Trophoblast cell (in vitro differentiated cells and primary cell): ENCODE data around the gene KCMF1.

Experiments
- DNase-seq, 2 donors: peaks; one replicate each; pipeline ENCODE4 v3.0.0-alpha.2; 2016
- H2AFZ ChIP-seq: 2 replicates; pipeline ENCODE4 v1.6.1; 2013; ENCODE audit warnings: low read length, moderate library complexity, mild to moderate bottlenecking; ENCODE audit not compliant: insufficient read depth, poor library complexity
- H2AK5ac ChIP-seq: 2 replicates; pipeline ENCODE4 v1.6.1; 2013; ENCODE audit warnings: mild to moderate bottlenecking, low read length
- H2BK120ac ChIP-seq: 2 replicates; pipeline ENCODE4 v1.6.1; 2013; ENCODE audit warnings: low read length, mild to moderate bottlenecking, moderate library complexity; ENCODE audit not compliant: insufficient read depth, poor library complexity
- H2BK12ac ChIP-seq: 2 replicates; pipeline ENCODE4 v1.6.1; 2013; ENCODE audit warnings: mild to moderate bottlenecking, low read length, moderate library complexity
- H2BK5ac ChIP-seq: 2 replicates; pipeline ENCODE4 v1.6.1; 2013; ENCODE audit warnings: low read length, low read depth, moderate library complexity, mild to moderate bottlenecking; ENCODE audit not compliant: poor library complexity
- H3K14ac ChIP-seq: 2 replicates; pipeline ENCODE4 v1.6.1; 2013; ENCODE audit warnings: mild to moderate bottlenecking, low read length
- H3K18ac ChIP-seq: 2 replicates; pipeline ENCODE4 v1.6.1; 2013; ENCODE audit warnings: mild to moderate bottlenecking, low read length
- H3K23ac ChIP-seq: 2 replicates; pipeline ENCODE4 v1.6.1; 2013; ENCODE audit warnings: low read length
- H3K27ac ChIP-seq: 2 replicates; pipeline ENCODE4 v1.5.1; 2013; ENCODE audit warnings: low read depth, mild to moderate bottlenecking, inconsistent platforms, low read length, moderate library complexity
- H3K27me3 ChIP-seq: 2 replicates; pipeline ENCODE4 v1.6.1; 2013; ENCODE audit warnings: inconsistent platforms, mild to moderate bottlenecking, low read length, moderate library complexity; ENCODE audit not compliant: insufficient read depth
- H3K36me3 ChIP-seq, 2 experiments: 1 replicate in 1 of 2; 2 replicates in 1 of 2; pipeline ENCODE4 v1.6.1; 2013; ENCODE audit warnings: low read length in 2 of 2, mild to moderate bottlenecking in 2 of 2, moderate library complexity in 1 of 2; ENCODE audit not compliant: insufficient read depth in 2 of 2, control insufficient read depth in 1 of 2
- H3K4ac ChIP-seq: 2 replicates; pipeline ENCODE4 v1.6.1; 2013; ENCODE audit warnings: low read depth, mild to moderate bottlenecking, low read length, moderate library complexity
- H3K4me1 ChIP-seq, 2 experiments: 1 replicate in 1 of 2; 2 replicates in 1 of 2; pipeline ENCODE4 v1.6.1; 2013; ENCODE audit warnings: low read length in 2 of 2, mild to moderate bottlenecking in 2 of 2, moderate library complexity in 1 of 2; ENCODE audit not compliant: insufficient read depth in 2 of 2, control insufficient read depth in 1 of 2
- H3K4me2 ChIP-seq: 2 replicates; pipeline ENCODE4 v1.6.1; 2013; ENCODE audit warnings: inconsistent platforms, mild to moderate bottlenecking, low read length, moderate library complexity
- H3K4me3 ChIP-seq: 2 replicates; pipeline ENCODE4 v1.5.1; 2013; ENCODE audit warnings: mild to moderate bottlenecking, low read depth, low read length, inconsistent platforms
- H3K79me1 ChIP-seq: one replicate; pipeline ENCODE4 v1.6.1; 2013; ENCODE audit warnings: low read length
- H3K79me2 ChIP-seq: 2 replicates; pipeline ENCODE4 v1.6.1; 2013; ENCODE audit warnings: low read length, mild to moderate bottlenecking; ENCODE audit not compliant: control insufficient read depth, insufficient read depth, poor library complexity
- H3K9ac ChIP-seq: 2 replicates; pipeline ENCODE4 v1.6.1; 2013; ENCODE audit warnings: mild to moderate bottlenecking, low read length
- H3K9me3 ChIP-seq: 2 replicates; pipeline ENCODE4 v1.6.1; 2013; ENCODE audit warnings: low read depth, mild to moderate bottlenecking, control low read depth, inconsistent platforms, low read length; ENCODE audit not compliant: insufficient read depth
- H4K12ac ChIP-seq: 2 replicates; pipeline ENCODE4 v1.6.1; 2013; ENCODE audit warnings: low read depth, mild to moderate bottlenecking, low read length, moderate library complexity
- H4K8ac ChIP-seq: 2 replicates; pipeline ENCODE4 v1.6.1; 2013; ENCODE audit warnings: low read depth, mild to moderate bottlenecking, low read length, moderate library complexity
- H4K91ac ChIP-seq: one replicate; pipeline ENCODE4 v1.6.1; 2013; ENCODE audit warnings: low read depth, mild to moderate bottlenecking, low read length, moderate library complexity
- WGBS: extraction: QIAGEN DNeasy Blood & Tissue Kit; methylation state at CpG from one replicate; pipeline ENCODE4 v1.1.7; 2013; ENCODE audit warnings: missing lambda C conversion rate; ENCODE audit not compliant: insufficient read length, insufficient coverage; ENCODE audit errors: extremely low coverage; 5-methylcytosine and 5-hydroxymethylcytosine counted together

Gene KCMF1

GRCh38 chr2:85032621-85033020, 61.7 kb downstream of the KCMF1 start:
- no peak overlapping the region for H2BK5ac ChIP-seq
- H3K23ac ChIP-seq = no peak overlapping the region
- no peak overlapping the region for H3K14ac ChIP-seq
- DNase-seq = no peak
- WGBS = no CpG with 5 or more reads among the region's 5 CpGs
- no peaks in the 10 kb centered on the region for H3K79me1 ChIP-seq
- H3K9me3 ChIP-seq = no peaks in the 10 kb centered on the region
- H3K4me1 ChIP-seq = no peaks in the 10 kb centered on the region
- no peak overlapping the region for H3K18ac ChIP-seq
- peaks cover 2% of the 10 kb centered on the region for H3K79me2 ChIP-seq
- H2AFZ ChIP-seq = no peak overlapping the region
- peaks cover 20 to 34% of the 10 kb centered on the region in 2 experiments for H3K36me3 ChIP-seq
- no peak overlapping the region for H3K4me3 ChIP-seq
- no peak overlapping the region for H2BK12ac ChIP-seq
- H3K4me2 ChIP-seq = no peak overlapping the region
- no peak overlapping the region for H4K12ac ChIP-seq
- no peak overlapping the region for H4K91ac ChIP-seq
- no peak overlapping the region for H3K27ac ChIP-seq
- H2BK120ac ChIP-seq = no peak overlapping the region
- H3K27me3 ChIP-seq = no peaks in the 10 kb centered on the region
- H2AK5ac ChIP-seq = no peak overlapping the region
- no peak overlapping the region for H4K8ac ChIP-seq
- no peak overlapping the region for H3K4ac ChIP-seq
- no peak overlapping the region for H3K9ac ChIP-seq

GRCh38 chr2:85033388-85033787, 62.4 kb downstream of the KCMF1 start:
- Histone ChIP-seq H3K4ac (peak overlapping the region; percentile 14), H3K4me2 (no peak overlapping the region), H3K4me3 (no peak overlapping the region), H4K12ac (no peak overlapping the region), H3K27ac (no peak overlapping the region), H3K9ac (no peak overlapping the region), H2AK5ac (no peak overlapping the region), H3K9me3 (no peaks in the 10 kb centered on the region), H3K4me1 (no peaks in the 10 kb centered on the region), H3K79me2 (peaks cover 2% of the 10 kb centered on the region), H2AFZ (no peak overlapping the region), H4K91ac (no peak overlapping the region), H3K23ac (no peak overlapping the region), H4K8ac (no peak overlapping the region), H3K79me1 (no peaks in the 10 kb centered on the region), H3K36me3 (peaks cover 21 to 35% of the 10 kb centered on the region in 2 experiments), H2BK120ac (no peak overlapping the region), H2BK5ac (no peak overlapping the region), H2BK12ac (no peak overlapping the region), H3K18ac (no peak overlapping the region), H3K14ac (no peak overlapping the region), H3K27me3 (no peaks in the 10 kb centered on the region)
- no CpG with 5 or more reads among the region's 2 CpGs for WGBS
- DNase-seq = no peak

- H4K12ac ChIP-seq = no peak overlapping the region
- H3K14ac ChIP-seq = no peak overlapping the region
- H3K23ac ChIP-seq = no peak overlapping the region
- no peak overlapping the region for H2BK120ac ChIP-seq
- no peak overlapping the region for H3K4me2 ChIP-seq
- no peaks in the 10 kb centered on the region for H3K27me3 ChIP-seq
- no peak for DNase-seq
- no peaks in the 10 kb centered on the region for H3K4me1 ChIP-seq
- H3K79me1 ChIP-seq = no peaks in the 10 kb centered on the region
- no peak overlapping the region for H2BK5ac ChIP-seq
- H4K8ac ChIP-seq = no peak overlapping the region
- no peak overlapping the region for H3K18ac ChIP-seq
- peaks cover 15 to 30% of the 10 kb centered on the region in 2 experiments for H3K36me3 ChIP-seq
- no peak overlapping the region for H3K4ac ChIP-seq
- H3K4me3 ChIP-seq = no peak overlapping the region
- no peak overlapping the region for H2BK12ac ChIP-seq
- H3K9me3 ChIP-seq = no peaks in the 10 kb centered on the region
- H3K79me2 ChIP-seq = peaks cover 2% of the 10 kb centered on the region
- H2AK5ac ChIP-seq = no peak overlapping the region
- no peak overlapping the region for H3K9ac ChIP-seq
- H4K91ac ChIP-seq = no peak overlapping the region
- H3K27ac ChIP-seq = no peak overlapping the region
- H2AFZ ChIP-seq = no peak overlapping the region
- WGBS = no CpG with 5 or more reads among the region's 2 CpGs
These were observed 63.2 kb downstream of the KCMF1 start for GRCh38 chr2:85034158-85034557.

DNA sequence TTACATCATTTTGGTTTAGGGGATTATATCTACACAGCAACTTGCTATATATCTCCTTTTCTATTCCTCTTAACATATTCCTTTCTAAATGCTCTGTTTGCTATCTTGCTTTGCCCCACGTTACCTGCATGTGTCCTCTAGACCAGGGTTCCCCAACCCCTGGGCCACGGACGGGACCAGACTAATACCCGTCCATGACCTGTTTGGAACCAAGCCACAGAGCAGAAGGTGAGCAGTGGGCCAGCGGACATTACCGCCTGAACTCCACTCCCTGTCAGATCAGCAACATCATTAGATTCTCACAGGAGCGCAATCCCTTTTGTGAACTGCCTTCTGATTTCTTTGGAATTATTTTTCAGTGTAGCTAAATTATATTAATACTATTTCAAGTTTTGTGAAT, 66.7 kb downstream of the KCMF1 start:
- H3K4me2 ChIP-seq = no peak overlapping the region
- no peaks in the 10 kb centered on the region for H3K4me1 ChIP-seq
- H2AK5ac ChIP-seq = no peak overlapping the region

More for the DNA sequence above, 66.7 kb downstream of the KCMF1 start:
- DNase-seq = no peak
- no CpG with 5 or more reads among the region's 7 CpGs for WGBS
- Histone ChIP-seq H3K18ac (no peak overlapping the region), H3K79me1 (no peaks in the 10 kb centered on the region), H3K27ac (no peak overlapping the region), H2BK120ac (no peak overlapping the region), H2BK5ac (no peak overlapping the region), H3K9me3 (no peaks in the 10 kb centered on the region), H3K9ac (no peak overlapping the region), H3K79me2 (peaks cover 2% of the 10 kb centered on the region), H3K4ac (no peak overlapping the region), H4K91ac (no peak overlapping the region), H3K23ac (no peak overlapping the region), H3K27me3 (no peaks in the 10 kb centered on the region), H3K4me3 (no peak overlapping the region), H4K8ac (no peak overlapping the region), H4K12ac (no peak overlapping the region), H3K14ac (no peak overlapping the region), H2BK12ac (no peak overlapping the region), H2AFZ (no peak overlapping the region), H3K36me3 (peaks cover 9 to 24% of the 10 kb centered on the region in 2 experiments)
